DMS53 treated with DMSO at 0.1 percent for 48 hours (cell line): ENCODE measurements around the gene UAP1L1.

Experiments
- DNase-seq: peaks from one replicate; lab custom pipeline; 2025; ENCODE audit not compliant: unreplicated experiment; lab: John Stamatoyannopoulos, UW

The UAP1L1 gene

DNA sequence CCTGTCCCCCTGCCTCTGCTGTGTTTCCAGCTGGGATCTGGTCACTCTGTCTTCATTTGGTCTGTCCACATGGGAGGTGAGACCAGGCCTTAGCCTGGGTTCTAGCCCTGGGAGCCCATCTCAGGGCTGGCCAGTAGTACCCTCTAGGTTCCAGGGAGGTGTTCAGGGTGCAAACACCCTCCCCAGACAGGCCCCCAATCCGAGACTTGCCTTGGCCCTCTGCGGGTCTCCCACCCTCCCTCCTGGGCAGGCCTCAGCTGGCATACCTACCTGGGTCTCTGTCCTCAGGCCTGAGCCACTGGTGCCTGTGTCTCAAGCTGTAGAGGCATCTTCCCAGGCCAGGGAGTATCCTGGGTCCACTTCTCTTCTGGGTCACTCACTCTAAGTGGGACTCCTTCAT is 6.0 kb upstream of the UAP1L1 start:
- no peak for DNase-seq

DNA sequence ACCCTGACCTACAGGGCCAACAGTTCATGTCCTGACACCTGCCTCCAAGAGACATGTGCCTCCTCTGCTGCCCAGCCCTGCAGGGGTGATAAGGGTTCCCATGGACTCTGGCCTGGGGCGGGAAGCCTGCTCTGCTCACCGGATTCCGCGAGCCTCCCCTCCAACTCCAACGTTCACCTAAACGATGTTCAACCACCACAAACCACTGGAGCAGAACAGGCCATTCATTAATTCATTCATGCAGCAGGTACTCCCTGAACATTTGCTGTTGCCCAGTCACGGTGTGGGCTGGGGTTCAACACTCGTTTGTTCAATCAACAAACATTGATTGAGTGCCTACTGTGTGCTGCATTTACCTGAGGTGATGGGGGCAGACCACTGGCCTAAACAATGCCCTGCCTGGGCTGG is 3.3 kb upstream of the UAP1L1 start:
- no peak for DNase-seq

DNA sequence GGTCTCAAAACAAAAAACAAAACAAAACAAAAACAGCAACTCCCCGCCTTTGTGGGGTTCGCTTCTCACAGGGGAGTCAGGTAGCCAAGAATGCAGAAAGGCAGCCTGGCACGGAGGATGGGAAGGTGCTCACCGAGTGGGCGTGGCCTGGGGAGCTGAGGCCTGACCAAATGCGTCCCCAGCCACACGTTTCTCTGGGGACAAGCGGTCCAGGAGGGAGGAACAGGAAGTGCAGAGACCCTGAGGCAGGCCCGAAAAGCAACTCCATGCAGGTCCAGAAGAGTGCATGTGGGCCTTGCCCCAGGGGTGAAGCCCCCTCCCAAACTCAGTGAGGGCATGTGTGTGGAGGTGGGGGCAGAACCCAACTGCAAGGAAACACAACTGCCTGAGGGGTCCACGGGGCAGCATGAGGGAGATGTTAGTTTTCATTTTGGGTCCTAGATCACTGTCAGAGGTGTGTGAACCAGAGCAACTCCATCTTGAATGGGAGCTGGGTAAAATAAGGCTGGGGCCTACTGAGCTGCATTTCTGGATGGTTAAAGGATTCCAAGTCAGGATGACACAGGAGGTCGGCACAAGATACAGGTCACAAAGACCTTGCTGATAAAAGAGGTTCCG is 2.6 kb upstream of the UAP1L1 start:
- no peak for DNase-seq

DNA sequence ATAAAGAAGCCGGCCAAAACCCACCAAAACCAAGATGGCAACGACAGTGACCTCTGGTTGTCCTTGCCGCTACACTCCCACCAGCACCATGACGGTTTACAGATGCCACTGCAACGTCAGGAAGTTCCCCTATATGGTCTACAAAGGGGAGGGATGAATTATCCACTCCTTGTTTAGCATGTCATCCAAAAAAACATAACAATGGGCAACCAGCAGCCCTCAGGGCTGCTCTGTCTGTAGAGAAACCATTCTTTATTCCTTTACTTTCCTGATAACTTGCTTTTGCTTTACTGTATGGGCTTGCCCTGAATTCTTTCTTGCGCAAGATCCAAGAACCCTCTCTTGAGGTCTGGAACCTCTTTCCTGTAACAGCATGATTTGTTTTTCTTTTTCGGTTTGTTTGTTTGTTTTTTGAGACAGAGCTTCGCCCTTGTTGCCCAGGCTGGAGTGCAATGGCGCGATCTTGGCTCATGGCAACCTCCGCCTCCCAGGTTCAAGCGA is 2.0 kb upstream of the UAP1L1 start:
- no peak for DNase-seq

DNA sequence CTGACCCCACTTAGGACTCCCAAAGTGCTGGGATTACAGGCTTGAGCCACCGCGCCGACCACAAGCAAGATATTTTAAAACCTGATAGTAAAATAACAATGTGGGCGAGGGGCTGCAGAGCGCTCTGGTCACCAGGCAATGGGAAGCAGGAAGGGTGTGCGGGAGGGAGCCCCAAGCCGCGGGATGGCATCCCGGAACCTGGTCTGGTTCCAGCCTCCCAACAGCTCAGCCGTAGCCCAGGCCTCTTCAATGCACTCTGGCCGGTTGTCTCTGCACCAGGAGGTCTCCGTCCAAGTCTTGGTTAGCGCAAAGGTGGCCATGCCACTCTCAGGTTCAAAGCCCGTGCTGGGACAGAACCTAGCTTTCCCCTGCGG is 694 bp upstream of the UAP1L1 start:
- DNase-seq: no peak

DNA sequence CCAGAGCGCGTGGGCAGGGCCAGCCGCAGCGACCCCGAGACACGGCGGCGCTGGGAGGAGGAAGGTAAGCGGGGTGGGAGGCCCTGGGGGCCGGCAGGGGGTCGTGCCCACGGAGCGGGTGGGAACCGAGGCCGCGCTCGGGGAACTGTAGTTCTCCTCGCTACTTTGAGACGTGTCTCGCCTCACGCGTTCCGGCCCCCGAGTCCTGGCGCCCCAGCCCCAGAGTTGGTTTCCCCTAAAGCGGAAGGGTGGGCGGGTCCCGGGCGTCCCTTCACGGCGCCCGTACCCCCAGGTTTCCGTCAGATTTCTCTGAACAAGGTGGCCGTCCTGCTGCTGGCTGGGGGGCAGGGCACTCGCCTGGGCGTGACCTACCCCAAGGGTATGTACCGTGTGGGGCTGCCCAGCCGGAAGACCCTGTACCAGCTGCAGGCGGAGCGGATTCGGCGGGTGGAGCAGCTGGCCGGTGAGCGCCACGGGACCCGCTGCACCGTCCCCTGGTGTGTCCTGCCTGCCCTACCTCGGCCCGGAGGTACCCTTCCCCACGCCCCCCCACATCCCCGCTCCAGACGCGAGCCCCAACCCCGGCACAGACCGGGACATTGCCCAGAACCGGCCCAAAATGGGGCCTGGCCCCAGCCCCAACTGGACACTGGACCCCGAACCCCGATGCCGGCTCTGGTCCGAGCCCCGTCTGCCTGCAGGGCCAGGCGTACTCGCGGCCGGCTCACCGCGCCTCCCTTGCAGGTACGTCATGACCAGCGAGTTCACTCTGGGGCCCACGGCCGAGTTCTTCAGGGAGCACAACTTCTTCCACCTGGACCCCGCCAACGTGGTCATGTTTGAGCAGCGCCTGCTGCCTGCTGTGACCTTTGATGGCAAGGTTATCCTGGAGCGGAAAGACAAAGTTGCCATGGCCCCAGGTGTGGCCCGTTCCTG is 709 bp downstream of the UAP1L1 start:
- DNase-seq: peak; percentile 26

DNA sequence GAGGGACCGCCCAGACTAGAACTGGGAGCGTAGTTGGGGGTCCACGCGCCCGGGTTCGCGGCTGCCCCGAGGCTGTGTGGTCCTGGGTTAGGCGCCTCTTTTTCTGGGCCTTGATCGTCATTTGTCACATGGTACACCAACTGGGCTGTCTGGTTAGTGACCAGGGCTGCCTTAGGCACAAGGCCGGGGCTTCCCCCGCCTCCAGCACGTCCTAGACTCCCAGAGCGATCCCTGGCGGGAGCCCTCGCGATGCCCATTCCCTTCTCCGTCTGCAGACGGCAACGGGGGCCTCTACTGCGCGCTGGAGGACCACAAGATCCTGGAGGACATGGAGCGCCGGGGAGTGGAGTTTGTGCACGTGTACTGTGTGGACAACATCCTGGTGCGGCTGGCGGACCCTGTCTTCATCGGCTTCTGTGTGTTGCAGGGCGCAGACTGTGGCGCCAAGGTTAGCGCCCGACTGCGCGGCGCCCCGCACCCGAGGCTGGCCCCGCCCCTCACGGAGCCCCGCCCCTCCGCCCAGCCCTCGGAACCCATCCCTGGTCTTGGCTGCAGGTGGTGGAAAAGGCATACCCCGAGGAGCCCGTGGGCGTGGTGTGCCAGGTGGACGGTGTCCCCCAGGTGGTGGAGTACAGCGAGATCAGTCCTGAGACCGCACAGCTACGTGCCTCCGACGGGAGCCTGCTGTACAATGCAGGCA is 1.5 kb downstream of the UAP1L1 start:
- peak; percentile 48 for DNase-seq

DNA sequence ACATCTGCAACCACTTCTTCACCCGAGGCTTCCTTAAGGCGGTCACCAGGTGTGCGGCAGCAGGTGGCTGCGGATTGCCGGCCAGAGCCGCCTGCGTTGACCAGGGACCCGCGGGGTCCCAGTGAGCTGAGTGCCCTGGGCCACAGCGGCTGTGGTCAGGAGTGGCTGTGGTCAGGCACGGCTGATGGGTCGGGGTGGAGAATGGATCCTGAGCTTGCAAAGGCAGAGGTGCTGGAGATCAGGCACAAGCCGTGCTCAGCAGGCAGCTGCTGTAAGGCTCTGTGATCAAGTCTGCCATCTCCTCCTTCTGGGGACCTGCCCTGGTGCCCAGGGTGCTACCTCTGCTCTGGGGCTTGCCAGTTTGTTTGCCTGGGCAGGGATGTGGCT is 2.1 kb downstream of the UAP1L1 start:
- no peak for DNase-seq

DNA sequence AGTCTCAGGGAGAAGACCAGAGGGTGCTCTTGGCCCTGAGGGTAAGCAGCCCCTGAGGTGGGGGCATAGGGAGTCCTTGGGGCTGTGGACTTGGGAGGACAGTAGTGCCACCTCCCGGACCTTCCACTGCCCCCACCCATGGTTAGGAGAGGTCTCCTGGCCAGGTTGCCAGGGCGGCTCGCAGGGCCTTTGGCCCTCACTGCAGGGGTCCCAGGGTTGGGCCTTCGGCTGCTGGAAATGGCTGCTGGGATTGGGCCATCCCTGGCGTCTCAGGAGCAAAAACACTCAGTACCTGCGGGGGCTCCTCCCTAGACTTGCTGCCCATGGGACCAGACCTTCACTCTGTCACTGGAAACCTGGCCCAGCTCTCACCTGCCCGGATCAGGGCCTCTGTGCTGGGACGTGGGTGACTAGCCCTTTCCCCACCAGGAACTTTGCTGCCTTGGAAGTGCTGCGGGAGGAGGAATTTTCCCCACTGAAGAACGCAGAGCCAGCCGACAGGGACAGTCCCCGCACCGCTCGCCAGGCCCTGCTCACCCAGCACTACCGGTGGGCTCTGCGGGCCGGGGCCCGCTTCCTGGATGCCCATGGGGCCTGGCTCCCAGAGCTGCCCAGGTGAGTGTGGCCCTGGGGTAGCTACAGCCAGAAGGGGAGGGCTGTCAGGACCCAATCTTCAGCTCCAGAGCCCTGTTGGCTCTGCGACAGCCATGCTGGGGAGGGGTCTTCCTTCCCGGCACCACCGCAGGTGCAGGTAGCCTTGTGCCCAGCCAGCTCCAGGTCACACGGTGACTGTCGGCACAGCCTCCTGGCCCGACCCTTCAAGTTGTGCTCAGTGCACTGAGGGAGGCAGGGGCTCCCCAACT is 3.2 kb downstream of the UAP1L1 start:
- no peak for DNase-seq

DNA sequence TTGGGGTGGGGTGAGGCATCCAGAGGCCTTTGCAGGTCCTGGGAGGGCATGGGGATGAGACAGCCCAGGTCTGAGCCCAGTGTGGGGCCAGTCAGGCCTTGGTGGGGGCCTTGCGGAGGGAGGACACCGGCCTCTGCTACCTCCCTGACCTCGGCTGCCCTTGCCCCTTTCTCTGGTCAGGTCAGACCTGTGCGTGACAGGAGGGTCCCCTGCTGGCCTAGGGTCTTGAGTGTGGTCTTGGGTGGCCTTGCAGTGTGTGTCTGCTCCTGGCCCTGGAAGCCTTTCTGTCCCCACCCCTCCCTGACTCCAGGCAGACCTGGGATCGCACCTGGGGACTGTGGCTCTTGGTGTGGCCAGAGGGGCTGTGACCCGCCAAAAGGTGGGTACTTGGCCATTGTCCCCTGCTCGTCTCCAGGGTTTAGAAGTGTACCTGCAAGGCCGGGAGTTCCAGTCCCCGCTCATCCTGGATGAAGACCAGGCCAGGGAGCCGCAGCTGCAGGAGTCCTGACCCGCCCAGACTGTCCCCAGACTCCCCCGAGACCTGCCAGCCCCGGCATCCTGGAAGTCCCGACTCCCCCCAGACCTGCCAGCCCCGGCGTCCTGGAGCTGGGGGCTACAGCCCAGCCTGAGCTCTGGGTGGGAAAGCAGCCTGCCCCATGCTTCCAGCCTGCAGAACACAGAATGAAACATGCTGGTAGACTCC is 5.1 kb downstream of the UAP1L1 start:
- no peak for DNase-seq

DNA sequence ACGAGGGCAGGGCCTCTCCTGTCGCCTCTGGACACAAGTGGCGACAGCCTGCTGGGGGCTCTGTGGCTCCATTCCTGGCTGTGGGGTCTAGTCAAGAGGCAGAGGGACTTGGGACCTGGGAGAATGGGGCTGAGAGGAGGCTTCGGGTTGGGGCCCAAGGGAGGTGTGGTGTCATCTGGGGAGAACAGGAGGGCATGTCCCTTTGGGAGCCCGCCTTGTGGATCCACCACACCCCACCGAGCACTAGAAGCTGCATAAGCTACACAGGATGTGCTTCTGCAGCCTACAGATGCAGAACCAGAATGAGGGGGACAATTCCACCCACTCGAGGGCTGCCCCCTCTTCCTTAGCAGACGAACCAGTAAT is 5.6 kb downstream of the UAP1L1 start:
- DNase-seq: no peak

DNA sequence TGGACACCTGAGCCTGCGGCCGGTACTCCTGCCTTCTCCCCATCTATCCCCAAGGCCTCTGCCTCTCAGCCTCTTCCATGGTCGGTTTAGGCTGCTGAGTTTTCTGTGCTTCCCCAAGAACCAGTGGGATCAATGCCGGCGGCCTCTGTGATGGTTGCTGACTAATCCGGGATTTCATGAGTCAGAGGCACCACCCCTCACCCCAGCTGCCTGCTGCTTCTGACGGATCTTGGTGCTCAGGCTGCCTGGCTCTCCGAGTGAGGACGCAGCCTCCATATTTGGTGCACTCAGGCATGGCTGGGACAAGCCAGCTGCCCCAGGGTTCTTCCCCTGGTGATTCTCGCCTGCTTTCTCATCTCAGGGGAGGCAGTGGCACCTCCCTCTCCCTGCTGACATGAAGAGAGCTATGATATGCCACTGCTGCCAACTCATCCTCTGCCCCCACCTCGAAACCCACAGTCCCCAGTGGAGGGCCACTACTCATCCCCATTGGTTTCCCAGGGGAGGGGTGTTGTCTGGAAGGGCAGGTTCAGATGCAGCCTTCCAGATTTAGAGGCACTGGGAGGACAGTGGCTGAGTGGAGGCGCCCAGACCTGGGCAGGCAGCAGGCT is 6.2 kb downstream of the UAP1L1 start:
- peak; percentile 82 for DNase-seq

DNA sequence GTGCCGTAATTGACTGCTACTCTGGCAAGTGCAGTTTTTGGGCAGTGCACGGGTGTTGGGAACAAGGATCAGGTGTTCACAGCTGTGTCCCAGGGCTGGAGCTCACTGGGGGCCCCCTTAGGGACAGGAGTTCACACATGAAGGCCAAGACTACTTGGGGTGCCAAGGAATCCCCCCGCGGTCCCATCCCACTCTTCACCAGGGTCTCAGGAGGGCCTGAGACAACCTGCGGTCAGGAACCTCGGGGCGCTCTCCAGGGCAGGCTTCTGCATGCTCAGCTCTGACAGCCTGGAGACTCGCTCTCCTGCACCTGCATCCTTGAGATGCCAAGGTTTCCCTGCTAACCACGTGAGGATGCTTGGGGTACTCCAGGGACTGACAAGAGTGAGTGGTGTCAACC is 7.2 kb downstream of the UAP1L1 start:
- no peak for DNase-seq

DNA sequence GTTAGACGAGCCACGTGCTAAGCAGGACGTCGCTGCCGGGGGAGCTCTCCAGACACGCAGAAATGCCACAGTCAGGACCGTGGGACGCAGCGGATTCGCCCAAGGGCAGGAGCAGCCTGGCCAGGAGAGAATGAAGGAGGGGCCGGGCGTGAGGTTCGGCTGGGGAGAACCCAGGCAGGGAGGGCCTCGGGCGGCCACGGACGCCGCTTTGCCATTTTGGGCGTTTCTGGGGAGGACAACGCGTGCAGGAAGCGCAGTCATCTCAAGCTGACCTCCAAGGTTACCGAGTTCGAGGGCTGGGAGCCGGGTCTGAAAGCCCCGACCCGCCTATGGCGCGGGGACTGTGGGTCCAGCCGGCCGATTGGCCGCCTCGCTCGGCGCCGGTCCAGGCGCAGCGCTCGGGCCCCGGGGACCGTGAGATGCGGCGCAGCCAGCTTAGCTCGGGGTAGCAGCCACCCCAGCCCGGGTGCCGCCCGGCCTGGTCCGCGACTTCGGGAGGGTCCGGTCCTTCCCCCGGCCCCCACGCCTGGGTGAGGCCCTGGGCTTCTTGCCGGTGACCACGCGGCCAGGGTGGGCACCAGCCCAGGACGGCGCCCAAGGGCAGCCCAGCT is 8.7 kb downstream of the UAP1L1 start:
- DNase-seq: no peak

DNA sequence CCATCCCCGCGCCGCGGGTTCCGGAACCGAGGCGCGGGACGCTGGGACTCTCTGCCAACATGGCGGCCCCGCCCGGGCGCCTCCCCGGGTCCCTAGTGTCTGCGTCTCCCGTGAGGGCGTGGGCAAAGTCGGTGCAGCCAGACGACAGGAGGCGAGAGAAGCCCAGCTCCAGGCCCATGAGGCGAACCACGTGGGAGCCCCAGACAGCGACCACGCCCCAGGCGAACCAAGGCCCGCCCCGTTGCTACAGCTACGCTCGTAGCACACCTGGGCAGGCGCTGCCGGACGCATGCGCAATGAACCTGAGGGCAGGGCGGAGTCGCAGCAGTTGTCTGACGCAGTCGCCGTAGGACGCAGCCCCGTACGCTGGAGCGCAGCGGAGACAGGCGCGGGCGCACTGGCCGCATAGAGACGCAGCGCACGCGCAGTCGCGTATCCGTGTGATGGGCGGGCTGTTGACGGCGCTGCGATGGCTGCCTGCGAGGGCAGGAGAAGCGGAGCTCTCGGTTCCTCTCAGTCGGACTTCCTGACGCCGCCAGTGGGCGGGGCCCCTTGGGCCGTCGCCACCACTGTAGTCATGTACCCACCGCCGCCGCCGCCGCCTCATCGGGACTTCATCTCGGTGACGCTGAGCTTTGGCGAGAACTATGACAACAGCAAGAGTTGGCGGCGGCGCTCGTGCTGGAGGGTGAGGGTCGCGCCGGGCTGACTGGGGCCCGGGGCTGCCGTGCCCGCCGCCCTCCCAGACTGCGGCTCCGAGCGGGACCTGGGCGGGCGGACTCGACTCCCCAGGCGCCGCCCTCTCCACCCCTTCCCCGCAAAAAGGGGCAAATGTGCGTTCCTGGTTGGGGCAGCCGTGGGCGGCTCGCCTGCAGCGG is 9.5 kb downstream of the UAP1L1 start, which contains the start of gene MAN1B1:
MAN1B1 (plus strand) TSS at position 455 of the 878 bp plus-strand sequence; CDS start at position 470, 15 bp downstream.
- peak; percentile 97 for DNase-seq

DNA sequence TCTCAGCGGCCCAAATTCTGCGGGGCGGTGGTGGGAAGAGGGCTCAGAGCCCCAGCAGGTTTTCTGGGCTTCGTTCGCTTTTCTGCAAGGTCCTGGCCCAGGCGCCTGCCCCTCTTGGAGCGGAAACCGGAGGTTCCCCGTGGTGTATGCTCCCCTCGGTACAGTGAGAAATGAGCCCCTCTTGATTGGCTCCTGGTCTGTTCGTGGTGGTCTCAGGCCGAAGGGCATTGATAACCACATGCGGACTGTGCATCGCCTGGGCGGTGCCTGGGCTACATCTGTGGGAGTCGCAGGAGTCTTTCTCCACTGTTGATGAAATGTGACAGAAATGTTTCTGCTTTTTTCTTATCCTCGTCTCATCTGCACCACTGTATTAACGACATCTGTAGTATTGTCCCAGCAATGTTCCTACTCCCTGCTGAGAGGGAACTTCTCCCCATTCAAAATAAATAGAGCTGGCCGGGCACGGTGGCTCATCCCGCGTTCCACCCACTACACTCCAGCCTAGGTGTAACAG is 10.2 kb downstream of the UAP1L1 start:
- no peak for DNase-seq

DNA sequence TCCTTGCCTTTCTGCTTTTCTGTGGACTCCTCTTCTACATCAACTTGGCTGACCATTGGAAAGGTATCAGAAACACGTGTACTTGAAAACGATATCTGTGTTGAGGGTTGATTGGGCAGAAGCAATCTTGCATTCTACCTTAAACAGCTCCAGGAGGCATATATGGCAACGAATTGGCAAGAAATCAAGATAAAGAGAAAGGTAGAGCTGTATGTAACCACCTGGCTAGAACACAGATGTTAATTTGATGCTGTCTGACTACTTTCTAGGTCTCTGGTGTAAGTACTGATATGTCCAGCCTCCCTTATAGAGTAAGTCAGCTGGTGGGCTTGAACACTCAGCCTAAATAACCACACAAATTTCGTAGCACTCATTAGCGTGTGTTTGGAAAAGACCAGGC is 10.8 kb downstream of the UAP1L1 start:
- no peak for DNase-seq
